Hematopoietic multipotent progenitor cell treated with erythropoietin and hydrocortisone succinate and interleukin-3 and kit ligand, for 15 days (in vitro differentiated cells): Measurements from ENCODE around the gene RASAL1.

Experiments used
- DNase-seq: peaks from one replicate; pipeline ENCODE4 v3.0.0-alpha.2; 2015; ENCODE audit warnings: low spot score

The RASAL1 gene, protein sequence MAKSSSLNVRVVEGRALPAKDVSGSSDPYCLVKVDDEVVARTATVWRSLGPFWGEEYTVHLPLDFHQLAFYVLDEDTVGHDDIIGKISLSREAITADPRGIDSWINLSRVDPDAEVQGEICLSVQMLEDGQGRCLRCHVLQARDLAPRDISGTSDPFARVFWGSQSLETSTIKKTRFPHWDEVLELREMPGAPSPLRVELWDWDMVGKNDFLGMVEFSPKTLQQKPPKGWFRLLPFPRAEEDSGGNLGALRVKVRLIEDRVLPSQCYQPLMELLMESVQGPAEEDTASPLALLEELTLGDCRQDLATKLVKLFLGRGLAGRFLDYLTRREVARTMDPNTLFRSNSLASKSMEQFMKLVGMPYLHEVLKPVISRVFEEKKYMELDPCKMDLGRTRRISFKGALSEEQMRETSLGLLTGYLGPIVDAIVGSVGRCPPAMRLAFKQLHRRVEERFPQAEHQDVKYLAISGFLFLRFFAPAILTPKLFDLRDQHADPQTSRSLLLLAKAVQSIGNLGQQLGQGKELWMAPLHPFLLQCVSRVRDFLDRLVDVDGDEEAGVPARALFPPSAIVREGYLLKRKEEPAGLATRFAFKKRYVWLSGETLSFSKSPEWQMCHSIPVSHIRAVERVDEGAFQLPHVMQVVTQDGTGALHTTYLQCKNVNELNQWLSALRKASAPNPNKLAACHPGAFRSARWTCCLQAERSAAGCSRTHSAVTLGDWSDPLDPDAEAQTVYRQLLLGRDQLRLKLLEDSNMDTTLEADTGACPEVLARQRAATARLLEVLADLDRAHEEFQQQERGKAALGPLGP

DNA sequence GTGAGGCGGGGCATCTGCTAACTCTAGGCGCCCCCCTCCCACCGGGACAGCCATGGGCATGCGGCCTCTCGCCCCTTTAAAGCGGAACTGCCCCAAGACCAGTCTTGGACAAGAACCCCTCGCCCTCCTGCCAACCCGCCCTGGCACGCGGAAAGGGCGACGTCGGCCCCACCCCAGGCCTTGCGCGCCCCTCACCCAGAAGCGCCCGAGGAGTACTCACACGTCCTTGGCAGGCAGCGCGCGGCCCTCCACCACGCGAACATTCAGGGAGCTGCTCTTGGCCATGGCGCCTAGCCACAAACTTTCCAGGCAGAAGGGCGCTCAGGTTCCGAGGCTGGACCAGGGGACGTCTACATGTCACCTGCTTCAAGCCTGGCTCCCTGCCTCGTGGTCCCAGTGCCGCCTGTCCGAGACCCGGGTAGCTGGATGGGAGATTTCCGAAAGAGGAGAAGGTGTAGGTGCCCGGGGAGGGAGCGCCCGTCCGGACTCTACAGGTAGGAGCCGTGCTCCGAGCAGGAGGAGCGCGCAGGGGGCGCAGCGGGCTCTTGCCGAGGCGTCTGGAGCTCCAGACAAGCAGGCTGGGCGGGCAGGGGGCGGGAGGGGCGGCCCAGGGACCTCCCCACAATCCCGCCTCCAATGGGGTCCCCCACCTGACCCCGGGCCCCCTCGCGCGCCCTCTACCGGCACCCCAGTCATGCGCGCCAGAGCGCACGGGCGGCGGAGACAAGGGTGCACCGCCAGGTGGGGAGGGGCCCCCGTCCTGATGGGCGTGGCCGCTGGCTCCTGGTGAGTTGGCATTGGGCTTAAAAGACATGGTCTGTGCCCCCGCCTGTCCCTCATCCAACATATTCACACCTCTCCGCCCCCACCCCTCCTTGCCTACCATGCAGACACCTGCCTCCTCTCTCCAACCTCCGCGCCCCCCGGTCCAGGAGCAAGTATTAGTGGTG lies at the start of gene RASAL1:
Gene RASAL1, minus strand, starts transcription at position 584 of the 950 bp plus-strand sequence. Its CDS starts 299 bp downstream, at position 285.
- DNase-seq, result no peak

DNA sequence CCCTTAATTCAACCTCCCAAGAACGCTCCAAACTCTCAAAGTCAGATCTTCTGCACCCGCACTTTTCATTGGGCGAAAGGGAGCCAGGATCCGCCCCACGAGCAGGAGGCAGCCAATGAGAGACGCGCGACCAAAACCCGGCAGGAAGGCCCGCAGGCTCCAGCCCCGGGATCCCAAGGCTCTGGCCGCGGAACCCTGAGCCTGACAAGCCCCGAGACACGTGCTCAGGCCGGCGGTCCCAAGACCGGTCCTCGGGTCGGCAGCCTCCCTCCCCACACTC lies 49.3 kb upstream of the RASAL1 start:
- peak; percentile 92 for DNase-seq

DNA sequence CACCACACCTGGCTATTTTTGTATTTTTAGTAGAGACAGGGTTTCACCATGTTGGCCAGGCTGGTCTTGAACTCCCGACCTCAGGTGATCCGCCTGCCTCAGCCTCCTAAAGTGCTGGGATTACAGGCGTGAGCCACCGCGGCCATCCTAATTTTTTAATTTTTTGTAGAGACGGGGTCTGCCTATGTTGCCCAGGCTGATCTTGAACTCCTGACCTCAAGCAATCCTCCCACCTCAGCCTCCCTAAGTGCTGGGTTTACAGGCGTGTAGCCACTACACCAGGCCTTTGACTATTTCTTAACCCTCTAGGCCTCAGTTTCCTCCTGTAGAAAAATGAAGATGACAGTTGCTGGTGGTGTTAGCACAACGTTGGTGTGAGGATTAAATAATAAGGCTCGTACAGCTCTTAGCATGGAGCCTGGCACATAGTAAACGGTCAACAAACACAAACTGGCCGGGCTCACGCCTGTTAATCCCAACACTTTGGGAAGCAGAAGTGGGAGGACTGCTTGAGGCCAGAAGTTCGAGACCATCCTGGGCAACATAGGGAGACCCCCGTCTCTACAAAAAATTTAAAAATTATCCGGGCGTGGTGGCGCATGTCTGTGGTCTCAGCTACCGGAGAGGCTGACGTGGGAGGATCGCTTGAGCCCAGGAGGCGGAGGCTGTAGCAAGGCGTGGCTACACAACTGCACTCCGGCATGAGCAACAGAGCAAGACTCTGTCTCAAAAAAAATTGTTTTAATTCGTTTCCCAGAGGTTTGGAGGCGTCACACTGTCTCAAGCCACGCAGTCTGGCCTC lies 48.7 kb upstream of the RASAL1 start:
- no peak for DNase-seq

DNA sequence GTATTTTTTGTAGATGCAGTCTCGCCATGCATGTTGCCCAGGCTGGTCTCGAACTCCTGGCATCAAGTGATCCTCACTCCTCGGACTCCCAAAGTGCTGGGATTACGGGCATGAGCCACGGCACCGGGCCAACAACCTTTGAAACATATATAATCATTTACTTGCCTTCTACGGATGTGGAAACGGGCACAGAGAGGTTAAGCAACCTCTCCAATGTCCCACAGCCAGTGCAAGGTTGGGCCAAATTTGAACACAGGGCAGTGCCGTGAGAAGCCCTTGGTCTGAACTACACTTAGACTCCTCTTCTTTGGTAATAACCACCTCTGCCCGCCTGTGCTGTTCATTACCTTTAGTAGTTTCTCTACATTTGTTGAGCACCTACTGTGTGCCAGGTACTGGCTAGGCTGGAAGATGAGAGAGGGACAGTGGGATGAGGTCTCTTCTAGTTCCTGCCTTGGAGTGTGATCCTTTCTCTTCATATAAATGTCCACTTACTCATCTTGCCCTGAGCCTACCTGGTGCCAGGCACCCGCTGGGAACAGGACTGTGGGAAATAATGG lies 47.5 kb upstream of the RASAL1 start:
- DNase-seq, result no peak

DNA sequence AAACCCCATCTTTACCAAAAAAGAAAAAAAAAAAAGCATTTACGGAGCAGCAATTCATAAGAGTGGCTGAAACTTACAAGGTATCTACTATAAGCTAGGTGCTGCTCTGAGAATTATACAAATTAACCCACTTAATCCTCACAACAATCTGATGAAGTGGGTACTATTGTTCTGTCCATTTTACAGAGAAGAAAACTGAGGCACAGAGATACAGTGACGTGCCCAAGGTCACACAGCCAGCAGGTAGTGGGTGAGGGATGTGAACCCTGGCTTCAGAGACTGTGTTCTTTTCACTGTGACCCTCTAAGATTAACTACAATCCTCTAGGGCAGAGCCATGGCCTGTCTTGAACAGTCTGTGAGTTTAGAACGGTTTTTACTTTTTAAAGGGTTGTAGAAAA lies 46.4 kb upstream of the RASAL1 start:
- no peak for DNase-seq

DNA sequence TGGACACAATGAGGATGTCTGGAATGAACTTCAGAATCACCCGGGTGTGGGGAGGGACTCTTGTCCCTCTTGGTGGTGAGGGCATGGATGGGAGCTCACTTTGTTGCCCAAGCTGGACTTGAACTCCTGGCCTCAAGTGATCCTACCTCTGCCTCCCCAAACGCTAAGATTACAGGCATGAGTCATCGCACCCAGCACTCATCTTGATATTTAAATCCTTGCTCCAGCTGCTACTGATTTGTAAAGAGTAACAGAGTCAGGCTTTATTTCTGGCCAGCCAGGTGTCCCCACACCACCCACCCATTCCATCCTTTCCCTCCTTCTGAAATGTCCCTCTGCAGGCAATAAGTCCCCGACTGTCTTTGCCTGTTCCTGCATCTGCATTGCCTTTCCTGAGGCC lies 44.8 kb upstream of the RASAL1 start:
- no peak for DNase-seq

DNA sequence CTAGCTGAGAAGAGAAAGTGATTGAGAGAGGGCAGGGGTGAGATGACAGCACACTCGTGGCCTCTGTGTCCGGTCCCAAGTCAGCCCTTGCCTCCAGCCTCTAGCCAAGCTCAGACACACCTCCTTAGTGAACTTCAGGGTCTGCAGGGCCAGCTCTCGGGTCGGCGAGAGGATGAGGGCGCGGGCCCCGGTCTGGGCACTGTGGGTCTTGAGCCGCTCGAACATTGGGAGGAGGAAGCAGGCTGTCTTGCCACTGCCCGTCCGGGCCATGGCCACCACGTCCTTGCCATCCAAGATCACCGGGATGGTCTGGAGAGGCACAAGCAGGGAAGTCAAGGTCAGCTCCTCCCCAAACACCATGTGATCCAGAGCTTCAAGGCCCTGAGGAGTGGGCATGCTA lies 43.5 kb upstream of the RASAL1 start:
- no peak for DNase-seq

DNA sequence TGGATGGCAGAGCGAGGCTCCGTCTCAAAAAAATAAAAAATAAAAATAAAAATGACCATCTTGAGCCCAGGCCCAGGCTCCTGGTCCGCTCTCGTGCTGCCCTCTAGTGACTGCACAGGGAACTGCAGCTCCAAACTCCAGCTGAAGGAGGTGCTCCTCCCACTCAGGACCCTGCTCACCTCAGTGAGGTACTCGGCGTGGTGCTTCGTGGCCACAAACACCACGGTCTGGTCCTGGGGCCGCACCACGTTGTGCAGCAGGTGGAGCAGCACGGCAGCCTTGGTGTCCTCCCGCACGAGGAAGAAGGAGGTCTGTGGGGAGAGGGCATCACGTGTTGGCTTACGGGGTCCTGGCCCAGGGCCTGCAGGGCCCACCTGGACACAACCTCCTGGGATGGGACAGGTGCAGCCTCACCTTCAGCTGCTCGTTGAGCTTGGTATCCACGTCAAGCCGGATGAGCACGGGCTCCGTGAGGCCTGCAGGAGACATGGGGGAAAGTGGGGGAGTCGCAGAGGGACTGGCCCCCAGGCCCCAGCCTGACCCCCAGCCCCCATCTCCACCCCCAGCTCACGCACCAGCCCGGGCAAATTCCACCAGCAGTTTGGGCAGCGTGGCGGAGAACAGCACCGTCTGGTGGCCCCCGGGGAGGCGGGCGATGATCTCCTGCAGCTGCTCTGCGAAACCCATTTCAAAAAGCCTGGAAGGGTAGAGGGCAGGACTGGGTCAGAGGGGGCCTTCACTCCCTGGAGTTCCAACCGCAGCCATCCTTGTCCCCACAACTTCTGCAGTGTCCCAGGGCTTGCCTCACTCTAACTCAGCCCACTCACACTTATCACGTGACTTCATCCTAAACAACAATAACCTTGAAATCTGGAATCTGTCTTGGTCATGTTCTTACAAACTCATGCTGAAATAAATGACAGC lies 39.2 kb upstream of the RASAL1 start:
- peak; percentile 79 for DNase-seq

DNA sequence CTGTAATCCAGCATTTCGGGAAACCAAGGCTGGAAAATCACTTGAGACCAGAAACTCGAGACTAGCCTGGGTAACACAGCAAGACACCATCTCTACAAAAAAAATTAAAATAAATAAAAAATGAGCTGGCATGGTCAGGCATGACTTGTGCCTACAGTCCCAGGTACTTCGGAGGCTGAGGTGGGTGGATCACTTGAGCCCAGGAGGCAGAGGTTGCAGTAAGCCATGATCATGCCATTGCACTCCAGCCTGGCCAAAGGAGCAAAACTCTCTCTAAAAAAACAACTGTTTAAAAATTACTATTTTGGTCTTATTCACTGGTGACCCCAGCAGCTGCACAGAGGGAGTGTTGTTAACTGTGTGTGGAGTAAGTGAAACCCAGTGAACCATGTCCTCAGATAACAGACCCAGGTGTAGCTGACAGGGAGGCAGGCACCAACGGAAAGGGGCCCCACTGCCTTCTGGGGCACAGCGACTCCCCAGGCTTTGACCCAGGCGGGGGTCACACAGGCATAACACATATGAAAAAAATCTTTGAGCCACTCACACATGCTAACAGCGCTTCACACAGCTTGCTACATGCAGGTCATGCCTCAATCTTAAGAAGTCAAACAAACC lies 37.6 kb upstream of the RASAL1 start:
- no peak for DNase-seq

DNA sequence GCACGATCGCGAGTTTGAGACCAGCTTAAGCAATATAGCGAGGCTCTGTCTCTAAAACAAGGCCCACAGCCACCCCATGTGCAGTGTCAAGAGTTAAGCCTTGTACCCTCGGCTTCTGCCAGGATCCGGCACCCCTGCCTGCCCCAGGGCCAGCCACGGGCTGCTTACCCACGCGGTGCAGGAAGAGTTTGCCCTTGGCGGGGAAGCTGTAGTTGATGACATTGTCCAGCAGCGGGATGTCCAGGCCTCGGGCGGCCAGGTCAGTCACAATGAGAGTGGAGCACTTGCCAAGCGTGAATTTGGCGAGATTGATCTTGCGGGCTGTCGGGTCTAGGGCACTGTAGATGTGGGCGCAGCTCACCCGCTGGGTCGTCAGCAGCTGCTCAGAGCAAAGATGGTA lies 36.6 kb upstream of the RASAL1 start:
- DNase-seq, result no peak

DNA sequence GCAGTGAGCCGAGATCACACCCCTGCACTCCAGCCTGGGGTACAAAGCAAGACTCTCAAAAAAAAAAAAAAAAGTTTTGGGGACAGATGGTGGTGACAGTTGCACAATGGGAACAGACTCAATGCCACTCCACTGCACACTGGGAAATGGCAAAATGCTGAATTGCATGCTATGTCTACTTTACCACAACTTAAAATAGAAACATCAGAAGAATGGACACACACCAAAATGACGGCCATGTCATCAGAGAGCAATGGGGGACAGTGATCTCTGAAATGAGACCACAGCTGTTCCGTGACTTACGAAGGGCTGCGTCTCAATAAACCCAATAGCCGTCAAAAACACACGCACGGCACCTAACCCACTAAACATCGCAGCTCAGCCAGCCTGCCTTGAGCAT lies 36.0 kb upstream of the RASAL1 start:
- no peak for DNase-seq

DNA sequence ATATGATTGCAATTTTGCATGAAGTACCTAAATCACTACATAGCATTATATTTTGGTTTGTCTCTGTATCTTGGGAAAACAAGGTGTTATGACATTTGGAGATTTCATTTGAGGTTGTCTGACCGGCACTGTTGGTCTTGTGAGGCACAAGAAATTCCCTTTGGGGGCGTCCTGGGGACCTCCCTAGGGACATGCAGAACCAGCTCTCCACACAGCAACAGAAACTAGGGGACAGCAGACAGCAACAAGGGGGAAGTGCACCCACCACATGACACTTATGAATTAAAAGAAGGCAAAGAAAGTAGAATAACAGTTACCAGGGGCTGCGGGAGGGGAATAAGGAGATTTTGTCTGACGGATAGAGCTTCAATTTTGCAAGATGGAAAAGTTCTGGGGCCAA lies 35.4 kb upstream of the RASAL1 start:
- no peak for DNase-seq

DNA sequence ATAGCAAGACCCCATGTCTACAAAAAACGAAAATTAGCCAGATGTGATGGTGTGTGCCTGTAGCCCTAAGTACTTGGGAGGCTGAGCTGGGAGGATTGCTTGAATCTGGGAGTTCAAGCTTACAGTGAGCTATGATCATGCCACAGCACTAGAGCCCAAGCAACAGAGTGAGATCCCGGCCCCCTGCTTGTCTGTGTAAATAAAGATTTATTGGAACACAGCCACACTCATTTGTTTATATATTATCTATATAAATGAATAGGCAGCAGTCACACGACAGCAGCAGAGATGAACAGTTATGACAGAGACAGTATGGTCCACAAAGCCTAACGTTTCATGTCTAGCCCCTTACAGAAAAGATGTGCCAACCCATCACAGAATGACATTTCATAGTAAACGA lies 34.9 kb upstream of the RASAL1 start:
- DNase-seq, result no peak

DNA sequence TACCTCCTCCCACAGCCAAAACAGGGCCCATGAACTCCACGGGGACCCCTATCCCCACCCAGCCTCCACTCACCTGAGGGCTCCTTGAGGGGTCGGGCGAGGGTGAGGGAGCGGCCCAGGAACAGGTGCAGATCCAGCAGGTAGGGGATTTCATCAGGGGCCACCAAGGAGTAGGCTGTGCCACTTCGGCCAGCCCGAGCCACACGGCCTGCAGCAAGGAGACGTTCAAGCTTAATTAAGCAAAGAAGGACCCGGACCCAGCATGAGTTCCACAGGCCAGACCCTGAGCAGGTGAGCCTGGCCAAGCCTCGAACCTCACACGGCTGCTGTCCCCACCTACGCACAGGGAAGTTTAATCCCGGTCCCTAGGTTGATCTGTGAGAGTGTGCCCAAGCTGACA lies 34.1 kb upstream of the RASAL1 start:
- DNase-seq, result no peak

DNA sequence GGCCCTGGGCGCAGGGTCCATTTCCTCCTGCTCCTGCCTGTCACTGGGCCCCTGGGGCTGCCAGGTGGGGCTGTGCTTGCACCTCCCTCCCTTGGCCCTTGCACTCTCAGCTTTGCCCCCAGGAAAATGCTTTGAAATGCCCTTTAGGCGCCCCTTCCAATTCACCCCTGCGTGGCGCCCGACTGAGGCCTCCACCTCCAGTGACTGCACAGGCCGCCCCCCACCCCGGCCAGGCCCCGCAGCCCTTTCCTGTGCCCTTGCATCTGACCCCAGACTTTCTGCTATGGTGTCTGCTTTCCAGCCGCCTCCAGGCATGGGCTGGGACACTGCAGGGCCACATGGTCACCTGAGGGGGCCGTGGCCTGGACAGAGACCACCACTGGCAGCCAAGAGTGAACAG lies 32.3 kb upstream of the RASAL1 start:
- DNase-seq, result no peak

DNA sequence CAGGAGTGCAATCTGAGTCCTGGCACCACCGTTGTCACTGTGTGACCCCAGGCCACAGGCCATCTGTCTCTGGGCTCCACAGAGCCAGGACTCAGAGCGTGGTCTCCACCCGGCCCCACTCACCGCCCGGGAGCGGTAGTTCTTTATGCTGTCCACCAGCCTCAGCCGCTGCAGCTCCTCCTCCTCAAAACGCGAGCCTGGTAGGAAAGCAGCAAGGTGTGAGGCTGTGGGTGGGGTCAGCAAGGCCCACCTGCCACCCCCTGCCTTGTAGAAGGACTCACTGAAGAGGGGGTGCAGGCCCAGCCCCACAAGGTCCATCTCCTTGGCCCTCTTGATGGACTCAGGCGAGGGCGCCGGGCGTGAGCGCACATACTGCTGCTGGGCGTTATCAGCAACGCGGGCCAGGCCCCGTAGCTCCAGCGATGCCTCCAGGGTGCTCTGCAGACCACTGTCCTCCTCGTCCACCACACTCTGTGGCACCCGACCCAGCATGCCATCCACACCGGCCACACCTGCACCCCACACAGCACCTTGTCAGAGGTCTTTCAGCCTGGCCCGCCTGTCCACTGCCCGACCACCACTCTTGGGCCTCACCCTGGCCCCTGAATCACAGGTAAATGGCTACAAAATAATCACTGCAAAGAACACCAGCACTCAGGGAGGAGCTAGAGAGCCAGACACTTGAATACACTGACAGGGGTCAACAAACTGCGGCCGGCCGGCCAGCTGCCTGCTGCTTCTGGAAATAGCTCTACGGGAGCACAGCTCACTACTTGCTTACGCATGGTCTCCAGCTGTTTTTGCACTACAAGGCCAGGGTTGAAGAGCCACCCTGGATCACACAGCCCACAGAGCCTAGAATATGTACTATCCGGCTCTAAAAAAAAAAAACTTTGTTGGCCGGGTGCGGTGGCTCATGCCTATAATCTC lies 30.2 kb upstream of the RASAL1 start:
- no peak for DNase-seq

DNA sequence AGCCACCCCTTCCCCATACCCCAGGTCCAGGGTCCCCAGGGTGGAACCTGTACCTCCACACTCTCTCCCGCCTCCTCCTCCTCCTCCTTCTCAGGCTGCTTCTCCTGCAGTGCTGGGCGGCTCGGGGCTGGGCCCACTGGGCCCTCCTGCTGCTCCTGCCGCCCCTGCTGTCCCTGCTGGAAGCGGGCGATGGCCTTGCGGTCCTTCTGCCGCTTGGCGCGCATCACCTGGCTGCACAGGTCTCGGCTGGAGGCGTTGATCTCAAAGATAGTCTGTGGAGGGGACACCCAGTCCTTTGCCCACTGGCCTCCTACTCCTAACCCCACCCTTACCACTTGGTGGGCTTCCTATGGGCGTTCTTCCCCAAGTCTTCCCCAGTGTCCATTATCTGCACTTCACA lies 28.5 kb upstream of the RASAL1 start:
- no peak for DNase-seq

DNA sequence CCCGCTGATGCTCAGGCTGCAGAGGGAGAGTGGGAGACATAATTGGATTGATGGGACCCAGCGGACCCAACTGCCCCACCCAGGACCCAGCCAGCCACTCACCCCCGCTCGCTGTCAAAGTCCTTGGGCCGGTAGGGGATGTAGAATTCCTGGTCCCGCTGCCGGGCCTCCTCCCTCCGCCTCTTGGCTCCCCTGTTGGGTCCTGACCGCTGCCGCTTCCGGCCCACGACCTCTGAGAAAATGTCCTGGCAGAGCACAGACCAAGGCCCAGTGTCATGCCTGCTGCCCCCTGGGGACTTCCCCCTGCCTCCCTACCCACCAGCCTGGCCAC lies 27.4 kb upstream of the RASAL1 start:
- no peak for DNase-seq
